Testis (tissue), 3 donors: ENCODE measurements around the gene TECR. TPM values are rescaled to one million over a fixed set of nuclear protein-coding genes. Genes with fewer than 3 reads are reported as not detected.
A peak's percentile ranks its signal among the peaks of the same experiment; 100 is the strongest.

ENCODE experiments used
- DNase-seq: peaks from one replicate; pipeline ENCODE4 v3.0.0-alpha.2; 2019
- H3K27ac ChIP-seq, 2 donors: fragments of 200-600 bp; sonication (generic); one replicate each; pipeline ENCODE4 v1.5.1; 2019
- H3K27me3 ChIP-seq: fragments of 200-600 bp; sonication (generic); one replicate; pipeline ENCODE4 v1.5.1; 2019
- H3K36me3 ChIP-seq: fragments of 200-600 bp; sonication (generic); one replicate; pipeline ENCODE4 v1.5.1; 2017; ENCODE audit warnings: low read depth; ENCODE audit errors: missing control alignments
- H3K4me1 ChIP-seq: fragments of 200-600 bp; sonication (generic); one replicate; pipeline ENCODE4 v1.5.1; 2019
- H3K4me3 ChIP-seq, 2 donors: fragments of 200-600 bp; sonication (generic); one replicate each; pipeline ENCODE4 v1.5.1; 2017 to 2019
- H3K9me3 ChIP-seq: fragments of 200-600 bp; sonication (generic); one replicate; pipeline ENCODE4 v1.5.1; 2017
- CTCF ChIP-seq, 3 experiments: fragments of 450-650 bp in 2 of 3; fragments of 200-600 bp in 1 of 3; sonication (generic) in 1 of 3; IDR thresholded peaks; one replicate each; pipeline ENCODE4 v1.5.1; 2016 to 2019; ENCODE audit warnings: antibody characterized with exemption in 3 of 3, mild to moderate bottlenecking in 2 of 3, moderate library complexity in 1 of 3
- POLR2A ChIP-seq: fragments of 450-650 bp; IDR thresholded peaks from one replicate; pipeline ENCODE4 v1.6.1; 2017; ENCODE audit warnings: antibody characterized with exemption, mild to moderate bottlenecking, moderate library complexity
- WGBS, 2 donors: methylation state at CpG; one replicate each; pipeline ENCODE4 v1.1.5; 2018; 5-methylcytosine and 5-hydroxymethylcytosine counted together
- intact Hi-C: fragments of 100-400 bp; cut with DNase I; formaldehyde crosslinking; loops from one replicate; pipeline ENCODE4 v1.15.1; 2023; ENCODE audit warnings: low total_unique reads
- polyA plus RNA-seq: library from polyadenylated mRNA; stranded (reverse); fragments of 350-450 nt; fragmentation: Illumina TruSeq; extraction: RNeasy Lipid Tissue Mini Kit (QIAGEN cat#74804); gene quantifications from one replicate; pipeline ENCODE4 v1.2.3, GENCODE V29; 2014; ENCODE audit warnings: low read depth, low replicate concordance; ENCODE audit not compliant: insufficient read depth
- total RNA-seq, 2 donors: library from RNA; depleted of rRNA; stranded (reverse); fragments of >200 nt; gene quantifications; one replicate each; pipeline ENCODE4 v1.2.3, GENCODE V29; 2016

TECR gene
- total and polyA plus RNA-seq, 3 donors from 2014 or later, result 164 to 418 (median 192) TPM

GRCh38 chr19:14561249-14561648, 31.9 kb downstream of the TECR start:
- Histone ChIP-seq H3K27ac (no peak overlapping the region), H3K9me3 (no peaks in the 10 kb centered on the region), H3K4me3 (no peak overlapping the region), H3K27me3 (no peaks in the 10 kb centered on the region), H3K36me3 (no peaks in the 10 kb centered on the region), H3K4me1 (peaks cover 29% of the 10 kb centered on the region)
- TF ChIP-seq POLR2A (no peak), CTCF (IDR thresholded peaks at IDR 0.05) (no peak)
- no peak for DNase-seq
- WGBS, 2 donors, result 83 to 90% methylated on average over 2 to 7 of the region's 8 CpGs
- intact Hi-C loops, result no loop called here

DNA sequence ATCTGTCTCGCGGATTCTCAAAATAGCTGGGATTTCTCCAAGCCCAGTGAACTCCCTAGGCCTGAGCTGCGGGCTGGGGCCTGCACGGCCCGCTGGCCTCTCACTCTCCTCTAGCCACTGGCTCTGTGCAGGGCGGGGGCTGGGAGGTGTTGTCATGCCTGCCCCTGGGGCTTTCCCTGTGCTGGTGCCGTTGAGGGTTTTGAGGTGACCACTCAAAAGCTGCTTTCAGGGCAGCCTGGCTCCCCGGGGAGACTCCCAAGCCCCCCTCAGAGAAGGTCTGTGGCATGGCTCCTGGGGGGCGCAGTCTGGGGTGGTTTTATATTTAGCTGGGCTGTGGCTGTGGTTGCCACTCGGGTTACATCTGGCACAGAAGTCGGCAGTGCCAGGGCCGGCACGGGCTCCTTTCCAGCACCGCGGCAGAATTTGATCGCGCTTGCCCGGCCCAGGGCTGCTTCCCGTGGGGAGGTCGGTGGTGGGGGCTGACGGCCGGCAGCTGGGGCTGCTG, 32.5 kb downstream of the TECR start:
- H3K27me3 ChIP-seq, result no peaks in the 10 kb centered on the region
- H3K4me1 ChIP-seq, result peaks cover 23% of the 10 kb centered on the region
- TF ChIP-seq POLR2A (no peak), CTCF (IDR thresholded peaks at IDR 0.05) (no peak)
- H3K9me3 ChIP-seq, result no peaks in the 10 kb centered on the region
- 59 to 67% methylated on average over 2 to 22 of the region's 22 CpGs for whole genome bisulfite sequencing, 2 donors
- H3K36me3 ChIP-seq, result no peaks in the 10 kb centered on the region
- DNase-seq, result peak; percentile 54
- H3K4me3 ChIP-seq, result no peak overlapping the region
- H3K27ac ChIP-seq, result peak overlapping the region in 1 of 2 donors; percentile 36
- intact Hi-C loops, result no loop called here

GRCh38 chr19:14562660-14563589, 33.5 kb downstream of the TECR start:
- no peak for TF ChIP-seq POLR2A
- no peak for TF ChIP-seq CTCF (IDR thresholded peaks at IDR 0.05)
- Histone ChIP-seq H3K4me1 (peaks cover 23% of the 10 kb centered on the region), H3K27ac (no peak overlapping the region), H3K36me3 (no peaks in the 10 kb centered on the region), H3K4me3 (no peak overlapping the region), H3K27me3 (no peaks in the 10 kb centered on the region), H3K9me3 (no peaks in the 10 kb centered on the region)
- intact Hi-C loops, result no loop called here
- DNase-seq, result no peak
- 72 to 92% methylated on average over 19 to 23 of the region's 23 CpGs for WGBS, 2 donors

DNA sequence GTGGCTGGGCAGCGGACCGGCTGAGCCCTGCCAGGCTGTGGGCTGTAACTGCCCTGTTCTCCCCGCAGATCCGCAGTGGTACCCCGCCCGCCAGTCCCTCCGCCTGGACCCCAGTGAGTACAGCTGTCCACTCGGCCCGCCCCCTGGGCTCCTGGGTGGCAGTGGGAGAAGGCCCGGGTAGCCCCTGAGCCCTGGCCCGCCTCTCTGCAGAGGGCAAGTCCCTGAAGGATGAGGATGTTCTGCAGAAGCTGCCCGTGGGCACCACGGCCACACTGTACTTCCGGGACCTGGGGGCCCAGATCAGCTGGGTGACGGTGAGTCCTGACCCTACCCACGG, 34.2 kb downstream of the TECR start:
- H3K36me3 ChIP-seq, result no peaks in the 10 kb centered on the region
- WGBS, 2 donors, result 76 to 87% methylated on average over 8 to 16 of the region's 16 CpGs
- H3K4me1 ChIP-seq, result peaks cover 23% of the 10 kb centered on the region
- H3K9me3 ChIP-seq, result no peaks in the 10 kb centered on the region
- peak overlapping the region in 1 of 2 donors; percentile 7 for H3K4me3 ChIP-seq
- TF ChIP-seq CTCF (IDR thresholded peaks at IDR 0.05) (no peak), POLR2A (no peak)
- H3K27me3 ChIP-seq, result no peaks in the 10 kb centered on the region
- DNase-seq, result no peak
- no peak overlapping the region for H3K27ac ChIP-seq
- intact Hi-C loops, result no loop called here
